ENCODE measurements around the gene GBE1.

DNA sequence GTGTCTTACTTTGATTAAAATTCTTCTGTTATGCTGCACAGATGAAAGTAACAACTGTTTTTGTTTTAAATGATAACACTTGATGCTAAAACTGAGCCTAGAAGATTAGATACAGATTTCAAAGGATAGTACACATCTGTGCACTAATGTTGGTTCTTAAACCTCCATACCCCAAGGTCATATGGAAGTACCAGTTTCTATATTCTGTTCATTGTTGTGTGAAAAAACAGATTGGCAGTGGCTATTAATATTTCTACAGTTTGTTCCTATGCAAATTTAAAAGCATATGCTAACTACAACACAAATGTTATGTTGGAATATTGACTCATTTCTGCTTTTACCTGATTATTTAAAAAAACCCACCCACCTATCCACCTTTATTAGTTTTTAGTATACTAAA, 32.0 kb upstream of the GBE1 start:
- TF ChIP-seq, protein P1, sequence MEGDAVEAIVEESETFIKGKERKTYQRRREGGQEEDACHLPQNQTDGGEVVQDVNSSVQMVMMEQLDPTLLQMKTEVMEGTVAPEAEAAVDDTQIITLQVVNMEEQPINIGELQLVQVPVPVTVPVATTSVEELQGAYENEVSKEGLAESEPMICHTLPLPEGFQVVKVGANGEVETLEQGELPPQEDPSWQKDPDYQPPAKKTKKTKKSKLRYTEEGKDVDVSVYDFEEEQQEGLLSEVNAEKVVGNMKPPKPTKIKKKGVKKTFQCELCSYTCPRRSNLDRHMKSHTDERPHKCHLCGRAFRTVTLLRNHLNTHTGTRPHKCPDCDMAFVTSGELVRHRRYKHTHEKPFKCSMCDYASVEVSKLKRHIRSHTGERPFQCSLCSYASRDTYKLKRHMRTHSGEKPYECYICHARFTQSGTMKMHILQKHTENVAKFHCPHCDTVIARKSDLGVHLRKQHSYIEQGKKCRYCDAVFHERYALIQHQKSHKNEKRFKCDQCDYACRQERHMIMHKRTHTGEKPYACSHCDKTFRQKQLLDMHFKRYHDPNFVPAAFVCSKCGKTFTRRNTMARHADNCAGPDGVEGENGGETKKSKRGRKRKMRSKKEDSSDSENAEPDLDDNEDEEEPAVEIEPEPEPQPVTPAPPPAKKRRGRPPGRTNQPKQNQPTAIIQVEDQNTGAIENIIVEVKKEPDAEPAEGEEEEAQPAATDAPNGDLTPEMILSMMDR (IDR thresholded peaks at IDR 0.05; ENCODE audit: insufficient read depth, low read length, poor library complexity, severe bottlenecking), result no peak
- TF ChIP-seq EZH2phosphoT487 (conservative IDR thresholded peaks at IDR 0.05; ENCODE audit: low read length), result no peak

All from SU-DHL-6 (cell line).